Uterus (tissue), 4 donors: ENCODE data around the gene KLHL25. TPM values are rescaled to one million over a fixed set of nuclear protein-coding genes. Genes with fewer than 3 reads are reported as not detected.

ENCODE experiments used
- DNase-seq, 2 donors: peaks; one replicate each; pipeline ENCODE4 v3.0.0-alpha.2; 2019 to 2020
- H3K27ac ChIP-seq, 2 donors: fragments of 200-600 bp; sonication (generic); 1 replicate in 1 of 2; 2 replicates in 1 of 2; pipeline ENCODE4 v1.5.1; 2016 to 2018
- H3K27me3 ChIP-seq, 2 donors: fragments of 200-600 bp; sonication (generic); one replicate each; pipeline ENCODE4 v1.5.1; 2018 to 2019; ENCODE audit warnings: control low read depth in 1 of 2
- H3K36me3 ChIP-seq, 2 donors: fragments of 200-600 bp; sonication (generic); one replicate each; pipeline ENCODE4 v1.5.1; 2019; ENCODE audit warnings: control low read depth in 1 of 2
- H3K4me1 ChIP-seq, 2 donors: fragments of 200-600 bp; sonication (generic); one replicate each; pipeline ENCODE4 v1.5.1; 2018 to 2019; ENCODE audit warnings: control low read depth in 1 of 2
- H3K4me3 ChIP-seq, 2 donors: fragments of 200-600 bp; sonication (generic); 1 replicate in 1 of 2; 2 replicates in 1 of 2; pipeline ENCODE4 v1.5.1; 2018 to 2019; ENCODE audit warnings: mild to moderate bottlenecking in 1 of 2
- H3K9me3 ChIP-seq, 2 donors: fragments of 200-600 bp; sonication (generic); one replicate each; pipeline ENCODE4 v1.5.1; 2019; ENCODE audit warnings: control low read depth in 1 of 2
- POLR2A ChIP-seq, 2 donors: fragments of 450-650 bp; IDR thresholded peaks; one replicate each; pipeline ENCODE4 v1.6.1; 2016; ENCODE audit warnings: antibody characterized with exemption in 2 of 2, mild to moderate bottlenecking in 1 of 2, moderate library complexity in 1 of 2
- intact Hi-C: fragments of 100-400 bp; cut with DNase I; formaldehyde crosslinking; loops from one replicate; pipeline ENCODE4 v1.15.1; 2023; ENCODE audit warnings: low total_unique reads
- total RNA-seq, 4 donors: library from RNA; depleted of rRNA in 3 of 4; stranded (reverse); fragments of >200 nt in 3 of 4; gene quantifications; one replicate each; pipeline versions ENCODE4 v1.1.0 to v1.2.4, GENCODE V29; 2014 to 2023
- TF ChIP-seq, protein P1 (sequence below), 4 experiments: fragments of 200-600 bp in 2 of 4; fragments of 450-650 bp in 2 of 4; sonication (generic) in 2 of 4; IDR thresholded peaks; one replicate each; pipeline ENCODE4 v1.5.1; 2016 to 2019; ENCODE audit warnings: antibody characterized with exemption in 4 of 4, mild to moderate bottlenecking in 2 of 4, moderate library complexity in 1 of 4
- donor health status: DM: yes; HTN: yes; CAD: no.

Gene KLHL25
- total RNA-seq, 4 donors from 2014 or later: 6.2 to 19.5 (median 11.9) TPM

DNA sequence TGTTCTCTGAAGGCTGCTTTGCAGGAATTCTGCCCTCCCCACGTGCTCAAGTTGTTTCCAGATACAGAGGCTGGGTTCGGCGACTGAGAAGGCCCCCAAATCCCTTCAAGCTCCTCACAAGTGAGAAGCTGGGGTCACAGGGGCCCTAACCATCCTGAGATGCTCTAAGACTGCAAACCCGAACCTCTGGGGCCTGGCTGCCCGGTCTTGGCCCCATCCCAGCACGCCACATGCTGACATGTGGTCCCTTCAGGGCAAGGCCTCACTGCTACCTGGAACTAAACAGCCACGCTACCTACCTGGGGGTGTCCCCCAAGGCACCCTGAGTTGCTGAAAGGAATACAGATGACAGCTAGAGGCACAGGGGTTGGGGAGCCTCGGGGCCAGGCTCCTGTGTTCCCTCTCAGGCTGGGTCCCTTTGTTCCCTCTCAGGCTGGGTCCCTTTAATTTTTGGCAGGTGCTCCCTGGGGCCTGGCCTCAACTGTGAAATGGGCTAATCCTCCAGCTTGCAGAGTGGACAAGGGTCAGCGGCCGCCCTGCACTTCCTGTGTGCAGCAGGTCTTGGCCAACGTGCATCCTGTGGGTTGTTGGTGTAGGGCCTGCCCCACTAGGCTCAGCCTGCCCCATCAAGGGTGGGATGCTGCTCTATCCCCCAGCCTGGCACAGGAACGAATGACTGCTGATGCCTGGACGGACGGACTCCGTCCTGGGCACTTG is 32.5 kb downstream of the KLHL25 start:
- H3K36me3 ChIP-seq: no peaks in the 10 kb centered on the region
- no peak for TF ChIP-seq POLR2A (IDR thresholded peaks at IDR 0.05)
- TF ChIP-seq, protein P1, sequence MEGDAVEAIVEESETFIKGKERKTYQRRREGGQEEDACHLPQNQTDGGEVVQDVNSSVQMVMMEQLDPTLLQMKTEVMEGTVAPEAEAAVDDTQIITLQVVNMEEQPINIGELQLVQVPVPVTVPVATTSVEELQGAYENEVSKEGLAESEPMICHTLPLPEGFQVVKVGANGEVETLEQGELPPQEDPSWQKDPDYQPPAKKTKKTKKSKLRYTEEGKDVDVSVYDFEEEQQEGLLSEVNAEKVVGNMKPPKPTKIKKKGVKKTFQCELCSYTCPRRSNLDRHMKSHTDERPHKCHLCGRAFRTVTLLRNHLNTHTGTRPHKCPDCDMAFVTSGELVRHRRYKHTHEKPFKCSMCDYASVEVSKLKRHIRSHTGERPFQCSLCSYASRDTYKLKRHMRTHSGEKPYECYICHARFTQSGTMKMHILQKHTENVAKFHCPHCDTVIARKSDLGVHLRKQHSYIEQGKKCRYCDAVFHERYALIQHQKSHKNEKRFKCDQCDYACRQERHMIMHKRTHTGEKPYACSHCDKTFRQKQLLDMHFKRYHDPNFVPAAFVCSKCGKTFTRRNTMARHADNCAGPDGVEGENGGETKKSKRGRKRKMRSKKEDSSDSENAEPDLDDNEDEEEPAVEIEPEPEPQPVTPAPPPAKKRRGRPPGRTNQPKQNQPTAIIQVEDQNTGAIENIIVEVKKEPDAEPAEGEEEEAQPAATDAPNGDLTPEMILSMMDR (IDR thresholded peaks at IDR 0.05): no peak
- no peak overlapping the region for H3K27ac ChIP-seq
- no peaks in the 10 kb centered on the region for H3K27me3 ChIP-seq
- DNase-seq: no peak
- no peaks in the 10 kb centered on the region for H3K4me1 ChIP-seq
- intact Hi-C loops: no loop called here
- no peak overlapping the region for H3K4me3 ChIP-seq
- H3K9me3 ChIP-seq: no peaks in the 10 kb centered on the region

DNA sequence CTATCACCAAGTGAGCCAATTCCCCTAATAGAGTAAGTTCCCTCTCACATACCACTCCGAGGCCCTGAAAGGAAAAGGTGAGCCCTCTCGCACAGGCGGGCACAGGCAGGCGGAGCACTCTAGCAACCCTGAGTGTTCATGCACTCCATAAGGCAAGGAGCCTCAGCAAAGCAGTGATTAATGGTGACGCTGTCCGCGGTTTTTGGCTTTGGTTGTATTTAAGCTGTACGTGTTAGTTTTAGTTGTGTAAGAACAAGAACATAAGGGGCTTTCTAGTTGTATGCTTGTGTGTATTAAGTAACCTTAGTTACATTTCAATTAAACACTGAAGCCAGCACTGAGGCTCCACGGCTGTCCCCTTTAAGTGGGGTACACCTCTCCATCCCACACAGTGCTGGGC is 33.1 kb downstream of the KLHL25 start:
- Histone ChIP-seq H3K4me3 (no peak overlapping the region), H3K36me3 (no peaks in the 10 kb centered on the region), H3K27me3 (no peaks in the 10 kb centered on the region), H3K4me1 (no peaks in the 10 kb centered on the region), H3K9me3 (no peaks in the 10 kb centered on the region), H3K27ac (no peak overlapping the region)
- no peak for DNase-seq
- no peak for TF ChIP-seq POLR2A (IDR thresholded peaks at IDR 0.05)
- TF ChIP-seq, protein P1 (IDR thresholded peaks at IDR 0.05): no peak
- intact Hi-C loops: no loop called here

DNA sequence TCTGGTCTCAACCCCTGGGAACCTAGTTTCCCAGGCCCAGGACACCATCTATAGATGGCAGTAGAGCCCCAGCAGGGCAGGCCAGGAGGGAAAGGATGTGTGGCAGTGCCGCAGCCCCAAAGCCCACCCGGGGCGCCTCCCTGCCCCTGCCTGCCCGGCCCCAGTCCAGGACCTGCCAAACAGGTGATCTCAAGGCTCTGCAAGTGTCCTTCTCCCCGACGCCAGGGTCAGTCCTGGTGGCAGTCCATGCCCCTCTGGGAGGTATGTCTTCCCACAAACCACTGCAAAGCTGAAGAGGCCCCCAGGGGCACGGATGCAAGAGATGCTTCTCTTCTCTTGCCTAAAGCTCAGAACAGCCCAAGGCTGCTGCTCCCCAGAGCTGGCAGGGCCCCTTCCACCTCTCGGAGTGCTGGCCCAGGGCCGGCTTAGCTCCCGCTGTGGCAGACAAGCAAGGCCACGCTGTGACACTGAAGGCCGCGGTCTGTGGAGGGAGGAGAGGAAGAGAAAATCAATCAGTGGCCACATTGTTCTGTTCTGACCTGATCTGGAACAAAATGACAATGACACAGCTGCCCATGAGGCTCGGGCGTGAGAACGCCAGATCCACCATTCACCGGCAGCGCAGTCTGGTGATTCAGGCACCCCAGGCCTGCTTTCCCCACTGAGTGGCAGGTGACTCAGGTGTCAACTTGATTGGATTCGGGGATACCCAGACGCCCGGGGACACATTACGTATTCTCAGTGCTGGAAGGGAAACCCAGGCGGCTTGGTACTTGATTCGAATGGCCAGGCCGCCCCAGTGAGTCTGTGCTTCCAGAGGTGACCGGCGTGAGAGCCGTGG is 34.0 kb downstream of the KLHL25 start:
- Histone ChIP-seq H3K27me3 (no peaks in the 10 kb centered on the region), H3K4me3 (no peak overlapping the region), H3K36me3 (no peaks in the 10 kb centered on the region), H3K9me3 (no peaks in the 10 kb centered on the region), H3K4me1 (no peaks in the 10 kb centered on the region), H3K27ac (no peak overlapping the region)
- DNase-seq: no peak
- no peak for TF ChIP-seq POLR2A (IDR thresholded peaks at IDR 0.05)
- TF ChIP-seq, protein P1 (IDR thresholded peaks at IDR 0.05): no peak
- intact Hi-C loops: no loop called here

DNA sequence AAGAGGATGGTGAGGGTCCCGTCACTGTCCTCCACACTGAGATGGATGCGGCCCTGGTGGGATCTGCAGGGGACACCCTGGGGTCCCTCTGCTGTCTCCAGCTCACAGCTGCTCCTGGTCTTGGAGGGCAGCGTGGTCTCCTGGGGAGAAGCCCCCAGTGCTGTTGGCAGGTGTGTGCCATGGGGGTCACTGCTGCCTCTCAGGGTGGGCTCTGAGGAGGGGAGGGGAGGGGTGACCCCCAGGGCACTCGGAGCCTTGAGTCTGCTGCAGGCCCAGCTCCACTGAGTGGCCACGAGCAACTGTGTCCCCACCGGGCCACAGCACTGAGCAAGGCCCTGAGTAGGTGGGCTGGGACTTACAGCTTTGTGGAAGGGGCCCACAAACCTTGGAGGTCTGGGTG is 34.7 kb downstream of the KLHL25 start:
- no peaks in the 10 kb centered on the region for H3K9me3 ChIP-seq
- no peaks in the 10 kb centered on the region for H3K4me1 ChIP-seq
- DNase-seq: no peak
- no peak overlapping the region for H3K4me3 ChIP-seq
- no peak overlapping the region for H3K27ac ChIP-seq
- H3K27me3 ChIP-seq: no peaks in the 10 kb centered on the region
- TF ChIP-seq, protein P1 (IDR thresholded peaks at IDR 0.05): no peak
- TF ChIP-seq POLR2A (IDR thresholded peaks at IDR 0.05): no peak
- no peaks in the 10 kb centered on the region for H3K36me3 ChIP-seq
- intact Hi-C loops: no loop called here

DNA sequence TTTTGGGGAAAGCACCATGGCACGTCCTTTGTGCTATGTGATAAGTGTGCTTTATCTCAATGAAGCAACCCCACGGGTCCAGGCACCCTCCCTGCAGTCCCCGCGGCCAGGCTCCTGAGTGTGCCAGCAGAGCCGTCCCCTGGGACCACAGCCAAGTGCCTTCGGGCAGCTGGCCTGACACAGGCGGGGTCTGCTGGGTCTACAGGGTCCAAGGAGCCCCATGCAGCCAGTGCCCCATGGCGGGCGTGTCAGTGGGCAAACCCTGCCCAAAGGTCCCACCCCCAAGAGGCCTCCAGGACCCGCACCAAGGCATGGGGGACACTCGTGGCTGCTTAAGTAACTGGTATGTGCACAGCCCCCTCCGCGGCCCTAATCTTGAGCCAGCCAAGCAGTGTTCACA is 35.3 kb downstream of the KLHL25 start:
- Histone ChIP-seq H3K4me1 (no peaks in the 10 kb centered on the region), H3K27me3 (no peaks in the 10 kb centered on the region), H3K4me3 (no peak overlapping the region), H3K27ac (no peak overlapping the region), H3K9me3 (no peaks in the 10 kb centered on the region), H3K36me3 (no peaks in the 10 kb centered on the region)
- DNase-seq: no peak
- TF ChIP-seq, protein P1 (IDR thresholded peaks at IDR 0.05): no peak
- intact Hi-C loops: no loop called here
